GM11168 (cell line): ENCODE results near the gene SAMD14.

Source experiments
- in situ Hi-C: fragments of 300-500 bp; cut with MboI; formaldehyde crosslinking; loops from one replicate; pipeline ENCODE4 v1.12.0; 2022; ENCODE audit warnings: low sequenced_read_pairs; ENCODE audit not compliant: unreplicated experiment

Gene SAMD14

GRCh38 chr17:50117202-50118051 is 12.5 kb downstream of the SAMD14 start:
- in situ Hi-C loops, result no loop called here

DNA sequence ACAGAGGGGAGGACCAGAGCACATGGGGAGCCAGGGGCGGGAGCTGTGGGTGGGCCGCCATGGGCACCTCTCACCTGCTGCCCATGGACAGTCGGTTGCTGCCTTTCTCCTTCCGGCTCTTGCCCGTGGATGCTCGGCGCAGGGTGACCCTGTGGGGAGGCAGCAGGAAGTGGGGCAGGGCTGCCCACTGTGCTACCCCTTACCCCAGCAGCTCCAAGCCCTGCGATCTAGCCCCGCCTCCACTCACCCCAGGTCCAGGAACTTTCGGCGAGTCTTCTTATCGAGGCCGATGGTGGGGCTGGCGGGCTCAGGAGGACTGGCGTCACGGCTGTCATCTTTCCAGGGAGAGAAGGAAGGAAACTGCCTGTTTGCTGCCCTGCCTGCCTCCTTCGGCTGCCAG is 14.2 kb downstream of the SAMD14 start:
- in situ Hi-C loops, result no loop called here

DNA sequence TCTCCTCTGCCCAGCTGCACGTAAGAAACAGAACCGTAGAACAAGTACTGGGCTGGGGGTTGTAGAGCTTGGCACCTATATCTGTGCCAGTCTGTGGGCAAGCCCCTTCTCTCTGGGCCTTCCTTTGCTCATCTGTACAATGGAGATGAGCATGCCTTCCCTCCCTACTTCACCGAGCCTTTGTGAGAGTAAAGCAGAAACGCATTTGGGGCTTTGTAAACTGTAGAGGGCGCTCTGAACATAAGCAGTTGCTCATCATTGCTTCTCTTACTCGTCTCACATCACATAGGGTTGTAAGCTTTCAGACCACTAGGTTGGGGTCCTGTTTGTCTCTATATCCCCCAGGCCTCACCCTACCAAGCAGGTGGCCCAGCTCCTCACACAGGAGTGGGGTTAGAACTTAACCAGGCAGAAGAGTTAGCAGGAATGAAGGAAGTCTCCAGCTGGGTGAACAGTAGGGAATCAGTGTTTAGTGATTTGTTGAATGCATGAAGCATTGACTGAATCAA is 15.1 kb downstream of the SAMD14 start:
- in situ Hi-C loops, result no loop called here

- in situ Hi-C loops, result no loop called here
These were observed 15.6 kb downstream of the SAMD14 start for GRCh38 chr17:50114401-50114800.

GRCh38 chr17:50113624-50114320 is 16.2 kb downstream of the SAMD14 start:
- in situ Hi-C loops, result no loop called here

DNA sequence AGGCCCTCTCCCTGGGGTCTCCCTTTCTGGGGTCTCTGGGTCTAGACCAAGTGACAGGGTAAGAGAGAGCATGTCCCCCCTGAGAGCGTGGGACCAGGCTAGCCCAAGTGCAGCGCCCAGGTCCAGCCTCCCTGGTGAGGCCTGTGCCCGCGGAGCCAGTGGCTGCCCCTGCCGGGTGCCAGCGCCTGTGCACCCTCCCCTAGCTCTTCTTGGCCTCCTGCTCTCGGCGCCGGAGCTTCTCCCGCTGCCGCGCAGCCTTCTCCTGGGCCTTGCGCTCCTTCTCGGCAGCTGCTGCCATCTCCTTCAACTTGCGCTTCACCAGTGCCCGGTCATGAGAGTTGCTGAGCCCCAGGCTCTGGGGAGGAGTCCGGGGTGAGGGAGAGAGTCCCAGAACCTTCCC is 17.3 kb downstream of the SAMD14 start:
- in situ Hi-C loops, result no loop called here

DNA sequence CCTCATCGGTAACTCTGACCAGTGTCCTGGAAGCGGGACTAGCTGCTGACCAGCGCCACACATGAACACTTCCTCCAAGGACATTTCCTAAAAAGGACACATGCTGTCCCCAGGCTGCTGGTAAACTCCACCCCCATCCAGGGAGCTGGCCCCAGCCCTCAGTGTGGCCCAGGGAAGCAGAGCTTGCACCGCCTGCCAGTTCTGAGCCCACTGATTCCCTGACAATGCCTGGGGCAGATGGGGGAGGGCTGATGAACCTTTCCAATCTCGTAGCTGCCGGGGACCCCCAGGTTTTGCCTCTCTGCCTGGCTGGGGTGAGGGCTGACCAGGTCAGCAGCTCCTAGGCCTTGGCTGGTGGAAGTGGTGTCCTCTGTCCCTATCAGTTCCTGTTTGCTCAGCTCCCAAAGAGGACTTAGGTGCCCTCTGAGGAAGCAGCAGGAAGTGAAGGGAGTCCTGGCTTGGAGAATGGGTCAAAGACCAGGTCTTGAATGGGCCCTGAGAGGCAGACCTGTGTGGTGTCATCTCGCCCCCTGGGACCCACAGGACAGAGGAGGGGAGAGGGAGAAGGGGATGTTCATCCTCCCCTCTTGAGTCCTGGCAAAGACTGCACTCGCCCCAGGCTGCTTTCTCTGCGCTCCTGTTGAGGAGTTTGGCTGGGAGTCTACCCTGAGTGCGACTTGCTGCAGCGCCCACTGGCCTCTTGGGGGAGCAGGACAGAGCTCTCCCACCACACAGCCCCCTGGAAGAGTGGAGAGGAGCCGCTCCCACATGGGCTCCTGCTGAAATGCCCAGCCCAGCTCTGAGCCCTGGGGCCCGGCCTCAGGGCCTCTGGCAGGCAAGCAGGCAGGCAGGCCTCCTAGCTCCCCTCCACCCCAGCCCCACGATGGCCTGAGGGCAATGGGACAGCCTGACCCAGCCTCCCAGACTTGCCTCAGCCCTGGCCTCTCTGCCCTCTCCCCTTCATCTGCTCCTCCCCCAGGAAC is 18.0 kb downstream of the SAMD14 start:
- in situ Hi-C loops, result no loop called here

- in situ Hi-C loops, result no loop called here
These were observed 19.2 kb downstream of the SAMD14 start for GRCh38 chr17:50110591-50111349.

DNA sequence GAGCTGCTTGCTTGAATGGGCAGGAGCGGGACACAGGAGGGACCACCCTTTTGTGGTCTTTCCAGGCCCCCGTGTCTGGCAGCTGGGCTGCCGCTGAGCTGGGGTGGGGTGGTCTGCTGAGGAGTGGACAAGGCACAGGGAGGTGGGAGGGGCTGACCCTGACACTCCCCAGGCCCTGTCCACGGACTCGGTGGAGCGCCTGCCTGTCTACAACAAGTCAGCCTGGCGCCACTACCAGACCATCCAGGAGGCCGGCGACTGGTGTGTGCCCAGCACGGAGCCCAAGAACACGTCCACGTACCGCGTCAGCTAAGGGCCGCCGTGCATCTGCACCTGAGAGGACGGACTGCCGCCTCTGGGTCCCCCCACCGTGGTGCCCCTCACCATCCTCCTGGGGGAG is 20.2 kb downstream of the SAMD14 start:
- in situ Hi-C loops, result no loop called here

DNA sequence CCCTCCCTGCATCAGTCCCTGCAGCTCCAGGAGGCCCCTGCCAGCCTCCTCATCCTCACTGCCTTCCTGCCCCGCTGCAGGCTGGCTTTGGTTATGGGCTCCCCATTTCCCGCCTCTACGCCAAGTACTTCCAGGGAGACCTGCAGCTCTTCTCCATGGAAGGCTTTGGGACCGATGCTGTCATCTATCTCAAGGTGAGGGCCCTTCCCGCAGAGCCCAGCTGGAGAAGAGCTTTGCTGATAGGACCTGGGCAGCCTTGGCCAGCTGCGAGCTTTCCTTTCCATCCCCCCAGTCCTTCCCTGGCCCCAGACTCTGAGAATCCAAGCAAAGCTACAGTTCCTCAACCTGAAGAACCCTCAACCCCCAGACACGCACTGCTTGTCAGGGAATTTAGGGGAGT is 20.8 kb downstream of the SAMD14 start:
- in situ Hi-C loops, result no loop called here

DNA sequence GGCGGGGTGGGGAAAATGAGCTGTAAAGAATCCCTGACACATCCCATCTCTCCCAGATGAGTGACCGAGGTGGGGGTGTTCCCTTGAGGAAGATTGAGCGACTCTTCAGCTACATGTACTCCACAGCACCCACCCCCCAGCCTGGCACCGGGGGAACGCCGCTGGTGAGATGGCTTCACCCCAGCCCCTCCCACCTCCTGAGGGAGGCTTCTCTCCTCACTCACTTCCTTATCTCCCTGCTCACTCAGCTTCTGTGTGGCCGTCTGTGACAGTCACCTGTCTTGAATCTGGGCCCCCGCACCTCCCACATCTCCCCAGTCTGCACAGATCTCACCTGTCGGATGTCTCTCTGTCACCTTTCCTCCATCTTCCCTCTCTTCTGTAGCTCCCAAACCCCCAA is 21.4 kb downstream of the SAMD14 start:
- in situ Hi-C loops, result no loop called here

DNA sequence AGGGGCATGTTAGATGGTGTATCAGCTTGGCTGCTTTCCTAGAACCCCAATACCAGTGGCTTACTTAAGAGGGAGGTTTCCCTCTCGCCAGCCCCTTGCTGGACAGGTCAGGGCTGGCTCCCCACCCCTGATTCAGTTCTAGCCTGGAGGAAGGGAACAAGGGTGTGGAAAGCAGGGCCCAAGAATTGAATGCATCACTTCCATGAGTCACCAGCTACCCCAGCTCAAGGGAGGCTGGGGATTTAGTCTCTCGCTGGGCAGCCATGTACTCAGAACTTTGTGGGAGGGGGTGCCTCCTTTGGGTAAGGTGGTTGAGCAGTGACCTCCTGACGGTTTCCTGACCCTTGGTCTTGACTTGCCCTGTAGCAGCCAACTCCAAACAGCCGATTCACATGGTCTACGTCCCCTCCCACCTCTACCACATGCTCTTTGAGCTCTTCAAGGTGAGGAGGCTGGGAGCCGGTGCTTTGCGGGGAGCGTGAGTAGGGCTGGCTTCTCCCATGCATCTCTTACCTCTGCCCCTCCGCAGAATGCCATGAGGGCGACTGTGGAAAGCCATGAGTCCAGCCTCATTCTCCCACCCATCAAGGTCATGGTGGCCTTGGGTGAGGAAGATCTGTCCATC is 22.1 kb downstream of the SAMD14 start:
- in situ Hi-C loops, result no loop called here

- in situ Hi-C loops, result no loop called here
These were observed 23.4 kb downstream of the SAMD14 start for GRCh38 chr17:50106393-50107131.

GRCh38 chr17:50105811-50106210 is 24.1 kb downstream of the SAMD14 start:
- in situ Hi-C loops, result no loop called here

- in situ Hi-C loops, result no loop called here
These were observed 26.0 kb downstream of the SAMD14 start for GRCh38 chr17:50103941-50104340.

DNA sequence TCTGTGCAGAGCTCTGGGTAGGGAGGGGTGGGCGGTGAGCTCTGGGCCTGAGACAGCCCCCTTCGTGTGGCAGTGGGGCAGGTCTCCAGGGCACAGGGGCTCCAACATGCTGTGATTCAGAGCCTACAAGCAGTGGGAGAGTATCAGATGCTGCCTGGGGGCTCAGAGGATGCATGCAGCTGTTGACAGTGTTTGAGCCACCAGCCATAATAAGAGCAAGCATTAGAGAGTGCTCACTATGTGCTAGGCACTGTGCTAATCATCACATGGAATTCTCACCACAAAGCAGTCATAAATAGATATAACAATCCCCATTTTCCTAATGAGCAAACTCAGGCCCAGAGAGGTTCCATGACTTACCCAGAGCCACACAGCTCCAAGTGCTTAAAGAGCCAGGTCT is 26.7 kb downstream of the SAMD14 start:
- in situ Hi-C loops, result no loop called here

- in situ Hi-C loops, result no loop called here
These were observed 27.6 kb downstream of the SAMD14 start for GRCh38 chr17:50102164-50102991.
